ENCODE data around the gene FGF1.

FGF1 gene

DNA sequence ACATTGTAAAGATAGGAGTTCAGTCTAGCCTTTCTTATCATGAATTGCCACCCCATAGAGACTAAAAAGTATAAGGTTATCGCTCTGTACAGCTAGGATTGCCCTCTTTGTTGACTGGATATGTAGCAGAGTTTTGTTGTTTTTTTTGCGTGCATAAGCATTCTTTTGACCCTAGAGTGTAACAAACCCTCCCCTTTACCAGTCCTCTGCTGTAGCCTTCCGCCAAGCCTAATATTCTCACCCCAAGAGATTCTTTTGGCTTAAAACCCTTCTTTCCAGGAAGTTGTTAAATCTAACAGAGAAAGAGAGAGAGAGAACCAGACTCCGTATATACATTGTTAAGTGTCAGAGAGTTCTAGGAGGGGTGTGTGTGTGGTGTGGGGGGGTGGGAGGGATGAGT, 113.9 kb downstream of the FGF1 start:
- no peak for DNase-seq

DNA sequence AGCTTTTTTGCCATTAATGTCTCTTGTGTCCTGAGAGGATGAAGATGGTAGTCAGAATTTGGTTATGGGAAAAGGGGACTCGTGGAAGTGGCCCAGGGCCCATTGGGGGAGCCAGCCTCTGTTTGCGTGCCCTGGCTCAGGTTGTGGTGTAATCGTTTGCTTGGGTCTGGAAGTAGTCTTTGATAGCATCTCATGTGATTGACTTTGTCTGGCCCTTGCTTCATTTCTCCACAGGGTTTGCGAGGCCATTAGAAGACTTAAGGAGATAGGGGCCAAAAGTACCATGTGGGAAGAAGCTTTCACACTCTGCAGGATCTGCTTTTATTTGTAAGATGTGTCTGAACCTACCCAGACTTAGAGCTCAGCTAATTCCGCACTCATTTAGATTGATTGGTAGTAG, 114.5 kb downstream of the FGF1 start:
- no peak for DNase-seq

DNA sequence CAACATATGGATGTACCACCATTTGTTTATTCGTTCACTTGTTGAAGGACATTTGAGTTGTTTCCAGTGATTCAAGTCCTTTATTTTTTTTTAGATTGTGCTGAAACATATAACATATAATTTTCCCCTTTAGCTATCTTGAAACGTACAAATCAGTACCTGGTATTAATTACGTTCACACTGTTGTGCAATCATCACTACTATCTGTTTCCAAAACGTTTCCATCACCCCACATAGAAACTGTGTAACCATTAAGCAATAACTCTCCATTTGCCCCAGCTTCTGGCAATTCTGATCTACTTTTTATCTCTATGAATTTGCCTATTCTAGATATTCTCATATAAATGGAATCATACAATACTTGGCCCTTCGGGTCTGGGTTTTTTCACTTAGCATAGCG, 116.0 kb downstream of the FGF1 start:
- no peak for DNase-seq

DNA sequence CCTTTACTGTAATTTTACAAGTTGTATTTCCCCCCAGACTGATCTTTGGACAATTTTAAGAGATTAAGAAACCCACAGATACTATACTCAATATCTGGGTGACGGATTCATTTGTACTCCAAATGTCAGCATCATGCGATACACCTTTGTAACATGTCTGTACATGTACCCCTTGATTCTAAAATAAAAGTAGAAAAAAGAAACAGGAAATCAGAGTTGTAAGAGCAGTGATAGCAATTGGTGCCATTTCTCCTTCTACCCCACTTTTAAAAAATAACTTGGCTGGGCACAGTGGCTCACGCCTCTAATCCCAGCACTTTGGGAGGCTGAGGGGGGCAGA, 116.9 kb downstream of the FGF1 start:
- no peak for DNase-seq

DNA sequence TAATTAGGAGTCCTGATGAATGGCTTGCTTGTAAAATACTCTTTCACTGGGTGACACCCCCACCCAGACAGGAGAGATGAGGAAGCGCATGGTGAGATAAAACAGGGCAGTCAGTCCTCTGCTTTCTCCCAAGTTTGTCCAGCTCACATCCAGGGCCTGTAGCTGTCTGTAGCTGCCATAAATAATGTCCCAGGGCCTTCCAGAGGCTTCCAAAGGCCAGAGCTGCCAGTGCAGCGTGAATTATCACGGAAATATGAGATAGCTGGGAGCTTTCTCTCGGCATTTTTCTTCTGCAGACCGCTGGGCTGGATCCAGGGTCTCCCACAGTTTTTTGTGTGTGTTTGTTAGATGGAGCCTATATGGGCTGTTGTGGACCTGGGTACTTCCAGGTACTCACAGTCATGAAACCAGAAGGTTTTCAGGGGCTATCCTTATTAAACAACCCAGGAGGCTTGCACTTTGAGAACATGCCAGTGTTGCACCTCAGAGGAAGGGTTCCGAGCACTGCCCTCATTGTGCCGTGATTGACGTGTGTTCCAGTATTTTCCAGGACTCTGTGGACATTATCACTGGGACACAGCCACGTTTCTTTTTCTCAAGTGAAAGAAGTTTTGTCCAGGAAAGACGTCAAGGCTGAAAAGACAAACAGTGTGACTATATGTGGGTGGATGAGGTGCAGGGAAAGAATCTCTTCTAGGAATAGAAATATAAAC, 117.5 kb downstream of the FGF1 start:
- DNase-seq: no peak

DNA sequence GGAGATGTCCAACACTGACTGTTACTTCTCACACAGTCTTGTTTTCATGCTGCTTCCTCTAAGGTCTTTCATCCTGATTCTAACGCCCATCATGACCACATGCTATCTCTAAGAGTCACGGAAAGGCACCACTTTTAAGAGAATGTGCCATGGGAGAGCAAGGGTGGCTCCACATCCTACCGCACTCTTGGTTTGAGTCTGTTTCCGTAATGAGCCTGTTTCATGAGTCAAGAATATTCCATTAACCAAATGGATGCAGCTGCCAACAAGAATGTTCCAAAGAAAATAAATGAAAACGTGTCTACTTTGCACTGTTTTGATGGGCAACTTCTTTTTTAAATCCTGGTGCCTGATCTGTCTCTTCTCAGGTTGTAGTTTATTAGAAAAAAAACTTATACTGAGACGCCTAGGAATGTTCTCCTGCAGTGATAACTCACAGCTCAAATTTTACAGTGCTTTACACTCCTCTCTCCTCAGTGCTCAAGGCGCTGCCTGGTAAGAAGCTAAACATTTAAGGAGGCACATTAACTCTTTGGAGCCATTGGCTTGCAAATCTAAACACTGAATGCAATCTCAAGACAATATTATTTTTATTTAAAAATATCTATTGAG, 124.3 kb downstream of the FGF1 start:
- DNase-seq: no peak

DNA sequence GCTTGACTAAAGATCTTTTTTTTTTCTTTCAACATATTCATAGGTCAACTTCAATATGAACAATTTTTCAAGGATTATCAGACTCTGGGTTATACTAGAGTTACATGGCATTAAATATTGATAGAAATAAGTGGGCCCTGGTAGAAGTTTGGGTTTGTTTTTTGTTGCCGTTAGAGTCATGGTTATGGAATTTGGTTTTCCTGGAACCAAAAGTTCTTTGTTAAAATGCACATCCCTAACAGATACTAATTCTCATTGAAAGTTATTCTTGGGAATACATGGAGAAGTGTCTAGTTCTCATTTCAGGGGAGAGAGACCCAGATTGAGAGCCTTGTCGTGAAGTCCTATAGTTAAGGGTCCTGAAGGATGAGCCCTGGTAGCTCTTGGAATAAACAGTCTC, 124.9 kb downstream of the FGF1 start:
- no peak for DNase-seq

DNA sequence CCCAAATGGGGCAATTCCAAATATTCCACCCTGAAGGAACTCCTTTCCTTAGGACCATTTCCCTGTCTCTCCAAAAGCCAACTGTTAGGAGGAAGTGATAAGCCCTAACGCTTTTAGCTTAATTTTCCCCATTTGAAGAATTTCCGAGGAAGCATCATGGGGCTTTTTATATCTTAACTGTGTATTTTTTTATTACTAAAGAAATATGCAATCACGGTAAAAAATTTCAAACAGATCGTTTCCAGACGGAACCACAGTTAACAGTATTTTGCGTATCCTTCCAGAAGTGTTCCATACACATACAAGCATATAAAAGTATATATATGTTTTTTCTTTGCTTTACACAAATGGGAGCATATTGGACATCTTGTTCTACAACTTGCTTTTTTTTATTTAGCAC, 133.8 kb downstream of the FGF1 start:
- no peak for DNase-seq

DNA sequence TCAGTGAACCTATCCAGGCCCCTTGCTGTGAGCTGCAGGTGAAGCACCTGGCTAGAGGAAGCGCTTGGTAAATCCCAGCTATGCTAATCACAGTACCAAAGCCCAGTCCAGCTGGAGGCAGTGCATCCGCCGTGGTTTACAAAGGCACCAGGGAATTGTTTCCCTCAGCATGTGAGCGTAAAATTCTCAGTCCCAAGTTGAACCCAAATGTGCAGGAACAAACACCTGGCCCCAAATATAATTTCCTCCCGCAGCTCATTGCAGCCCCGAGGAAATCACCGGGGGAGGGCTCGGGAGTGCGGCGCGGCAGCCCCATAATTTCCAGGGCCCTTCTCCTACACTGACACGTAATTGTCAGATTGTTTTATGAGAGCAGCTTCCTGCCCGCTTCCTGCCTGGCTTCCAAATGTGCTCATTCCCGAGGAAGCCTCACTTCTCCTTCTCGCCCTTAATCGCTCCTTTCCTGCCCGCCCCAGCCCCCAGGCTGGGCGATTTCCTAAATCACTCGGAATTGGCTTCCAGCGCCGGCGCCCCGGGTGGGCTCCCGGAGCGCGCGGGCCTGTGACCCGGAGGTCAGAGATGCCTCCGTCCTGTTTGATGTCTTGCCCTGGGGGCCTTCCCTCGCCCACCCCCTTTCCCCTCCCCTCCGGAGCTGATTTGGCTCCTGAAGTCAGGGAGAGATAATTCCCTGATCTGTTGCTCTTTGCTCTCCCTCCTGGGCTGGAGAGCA, 134.4 kb downstream of the FGF1 start:
- peak in 1 of 2 donors; percentile 1 for DNase-seq

DNA sequence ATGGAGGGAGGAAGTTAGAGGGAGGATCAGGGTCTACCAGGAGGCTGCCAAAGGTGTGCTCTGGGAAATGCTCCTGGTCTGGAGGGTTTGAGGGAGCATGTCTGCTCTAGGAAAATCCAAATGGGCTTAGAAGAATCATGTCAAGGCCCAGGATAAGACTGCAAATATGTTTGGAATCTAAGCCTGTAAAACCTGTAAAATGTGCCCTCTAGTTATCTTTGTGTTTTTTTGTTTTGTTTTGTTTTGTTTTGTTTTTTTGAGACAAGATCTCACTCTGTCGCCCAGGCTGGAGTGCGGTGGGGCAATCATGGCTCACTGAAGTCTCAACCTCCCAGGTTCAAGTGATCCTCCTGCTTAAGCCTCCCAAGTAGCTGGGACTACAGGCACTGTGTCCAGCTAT, 135.4 kb downstream of the FGF1 start:
- DNase-seq: no peak

DNA sequence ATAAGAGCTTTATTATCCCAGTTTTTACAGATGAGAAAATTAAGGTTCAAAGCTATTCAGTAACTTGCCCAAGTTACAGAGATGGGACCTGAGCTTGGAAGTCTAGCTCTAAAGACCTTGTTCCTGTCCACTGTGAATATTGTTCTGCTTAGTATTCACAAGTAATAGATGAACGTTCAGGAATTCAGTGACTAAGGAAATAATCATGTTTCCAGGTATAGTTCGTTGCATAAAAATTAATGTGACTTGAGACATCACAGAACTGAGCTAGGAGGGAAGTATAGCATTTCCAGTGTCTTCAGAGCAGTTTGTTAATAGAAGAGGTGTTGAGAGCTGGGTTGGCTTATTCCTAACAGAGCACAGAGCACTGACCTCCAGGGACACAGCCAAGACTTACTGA, 136.1 kb downstream of the FGF1 start:
- no peak for DNase-seq

DNA sequence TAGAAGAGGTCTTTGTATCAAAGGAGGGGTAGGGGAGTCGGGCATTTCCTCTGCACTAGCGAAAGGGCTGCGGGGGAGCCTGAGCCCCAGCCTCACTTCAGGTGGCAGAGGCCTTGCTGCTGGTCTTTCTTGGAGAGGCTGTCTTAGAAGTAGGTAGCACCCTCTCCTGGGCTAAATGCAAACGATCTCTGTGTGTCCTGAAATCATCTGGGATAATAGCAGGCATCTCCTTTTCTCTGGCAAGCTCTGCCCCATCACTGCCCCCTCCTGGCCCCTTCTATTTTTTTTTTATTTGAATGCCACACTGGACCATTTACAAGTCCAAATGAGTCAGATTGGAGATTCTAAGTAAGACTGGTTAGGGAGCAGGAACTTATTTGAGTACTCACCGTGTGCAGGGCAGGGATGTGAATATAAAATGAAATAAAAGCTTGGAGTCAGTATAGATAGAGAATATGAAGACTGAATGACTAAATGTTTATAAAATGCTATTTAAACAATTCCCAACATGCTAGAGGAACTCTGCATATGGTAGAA, 137.1 kb downstream of the FGF1 start:
- peak; percentile 50 to 77 for DNase-seq

DNA sequence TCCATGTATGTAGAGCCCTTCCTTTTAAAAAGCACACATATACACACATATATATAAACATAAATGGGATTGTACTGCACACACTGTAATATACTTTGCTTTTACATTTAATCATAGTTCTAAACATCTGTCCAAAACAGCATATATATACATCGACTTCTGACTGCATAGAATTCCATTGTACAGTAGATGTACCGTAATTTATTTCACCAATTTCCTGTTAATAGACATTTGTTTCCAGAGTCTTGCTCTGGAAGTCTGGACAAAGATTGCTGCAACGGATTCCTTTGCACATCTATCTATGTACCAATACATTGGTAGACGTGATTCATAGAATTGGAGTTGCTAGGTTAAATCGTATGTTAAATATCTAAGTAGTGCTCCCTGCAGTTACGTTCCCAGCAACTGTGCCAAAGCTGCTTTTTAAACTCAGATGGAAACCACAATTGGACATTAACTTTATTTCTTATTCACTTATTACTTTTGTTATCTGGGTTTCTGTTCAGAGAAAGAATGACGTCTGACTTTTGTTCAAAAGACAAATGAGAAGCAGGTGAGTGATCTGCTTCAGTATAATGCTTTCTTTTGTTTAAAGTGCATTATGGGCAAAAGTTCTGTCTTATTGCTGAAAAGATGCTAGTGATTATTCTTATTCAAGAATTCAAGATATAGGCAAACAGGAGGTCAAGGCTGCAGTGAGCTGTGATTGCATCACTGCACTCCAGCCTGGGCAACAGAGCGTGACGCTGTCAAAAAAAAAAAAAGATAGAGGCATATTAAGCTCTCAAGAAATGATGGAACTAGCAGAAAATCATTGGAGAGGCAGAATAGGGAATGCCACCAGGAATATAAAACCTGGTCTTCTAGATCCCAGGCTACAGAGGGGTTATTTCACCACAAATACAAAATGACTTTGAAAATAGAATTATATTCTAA, 138.2 kb downstream of the FGF1 start:
- no peak for DNase-seq

DNA sequence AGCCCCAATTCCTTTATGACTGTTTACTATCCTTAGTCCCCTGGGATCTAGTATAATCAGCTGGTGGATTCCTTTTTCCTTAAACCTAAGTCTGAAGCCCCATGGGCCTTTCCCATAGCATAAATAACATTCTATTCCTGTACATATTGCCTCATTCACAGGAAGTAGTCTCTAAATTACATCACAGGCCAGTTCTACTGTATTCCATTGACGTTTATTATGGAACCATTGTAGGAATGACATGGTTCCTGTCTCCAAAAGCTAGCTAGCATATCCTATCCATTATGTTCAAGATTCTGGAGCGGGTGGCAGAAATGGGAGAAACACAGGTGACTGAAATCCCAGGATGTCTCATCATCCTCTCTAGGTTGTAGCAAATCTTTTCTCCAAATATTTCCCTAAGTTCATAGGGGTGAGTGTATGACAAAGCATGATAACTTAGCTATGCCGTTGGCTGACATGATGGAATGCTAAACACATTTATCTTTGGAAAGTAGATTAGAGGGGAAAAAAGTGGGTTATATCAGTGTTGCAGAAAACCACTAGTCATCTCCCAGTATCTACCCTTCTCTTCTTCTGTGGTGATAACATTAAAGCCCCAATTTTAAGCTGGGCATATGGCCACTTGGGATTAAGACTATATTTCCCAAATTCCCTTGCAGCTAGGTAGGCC, 140.1 kb downstream of the FGF1 start:
- DNase-seq: no peak

DNA sequence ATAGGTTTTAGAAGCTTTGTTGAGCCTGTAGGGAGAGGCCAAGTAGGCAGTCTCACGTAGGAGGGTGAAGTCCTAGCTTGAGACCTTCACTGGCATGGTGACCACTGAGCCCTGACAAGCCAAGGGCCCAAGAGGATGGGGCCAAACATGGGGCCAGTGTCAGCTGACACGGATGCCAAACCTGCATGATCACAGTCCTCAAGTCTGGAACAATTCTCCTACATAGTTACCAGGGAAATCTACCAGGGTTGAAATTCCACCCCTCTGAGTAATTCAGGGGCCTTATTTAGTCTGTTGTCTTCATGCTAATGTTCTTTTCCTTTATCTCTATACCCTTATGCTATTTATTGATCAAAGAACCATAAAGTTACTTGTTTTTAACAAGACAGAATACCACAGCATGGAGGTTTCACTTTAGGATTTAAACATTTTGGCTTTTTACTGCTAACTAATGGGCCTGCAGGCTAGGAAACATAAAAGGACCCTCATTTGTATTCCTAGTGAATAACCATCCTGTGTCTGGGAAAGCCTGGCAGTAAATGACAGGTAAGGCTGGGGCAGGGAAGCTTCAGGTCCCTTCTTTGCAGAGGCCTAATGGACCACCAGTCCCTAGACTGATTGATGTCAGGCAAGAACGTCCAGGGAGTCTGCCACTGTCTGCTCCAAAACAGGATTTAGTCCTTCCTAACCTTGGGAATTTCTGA, 140.8 kb downstream of the FGF1 start:
- DNase-seq: no peak

DNA sequence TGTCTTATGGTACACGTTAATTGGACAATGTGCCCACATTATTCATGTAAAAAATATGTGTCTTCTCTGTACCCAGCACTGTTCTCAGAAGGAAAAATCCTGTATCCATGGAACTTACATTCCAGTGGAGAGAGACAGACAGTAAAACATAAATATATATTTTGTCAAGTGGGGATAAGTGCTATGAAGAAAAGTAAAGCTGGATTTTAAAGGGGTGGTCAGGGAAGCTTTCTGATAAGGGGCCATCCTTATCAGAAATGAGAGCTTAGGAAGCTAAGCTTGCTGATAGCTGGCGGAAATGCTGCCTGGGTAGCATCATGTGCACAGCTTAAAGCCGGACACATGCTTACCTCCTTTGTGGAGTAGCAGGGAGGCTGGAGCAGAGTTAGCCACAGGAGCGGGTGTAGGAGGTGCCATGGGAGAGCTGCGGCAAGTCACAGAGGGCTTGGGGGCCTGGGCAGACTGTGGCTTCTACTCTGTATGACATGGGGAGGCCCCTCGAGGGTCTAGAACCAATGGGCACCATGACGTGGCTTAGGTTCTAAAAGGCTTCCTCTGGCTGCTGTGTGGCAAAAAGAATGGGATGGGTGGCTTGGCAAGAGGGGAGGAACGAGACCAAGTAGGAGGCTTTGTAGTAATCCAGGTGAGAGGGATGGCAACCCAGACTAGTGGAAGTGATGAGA, 141.7 kb downstream of the FGF1 start:
- DNase-seq: no peak

DNA sequence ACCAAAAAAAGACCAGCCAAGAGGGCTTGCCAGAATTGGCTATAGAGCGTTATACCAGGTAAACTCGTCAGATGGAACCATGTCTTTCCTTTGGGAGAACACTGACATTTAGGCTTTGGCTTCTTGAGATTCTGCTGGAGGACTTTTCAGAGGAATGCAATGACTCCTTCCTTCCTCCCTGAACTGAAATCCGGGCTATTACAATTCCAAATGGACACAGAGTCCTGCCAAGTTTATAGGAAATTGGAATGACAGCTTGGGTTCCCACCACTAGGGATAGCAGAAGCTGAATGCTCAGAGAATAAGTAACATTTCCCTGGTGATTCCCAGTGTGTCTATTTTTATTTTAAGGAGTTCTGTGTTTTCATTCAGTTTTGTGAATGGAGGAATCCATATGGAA, 143.0 kb downstream of the FGF1 start:
- DNase-seq: peak in 1 of 2 donors; percentile 5
